Right renal cortex interstitium (tissue), 3 donors: ENCODE measurements around the gene PLEKHG4. TPM values are rescaled to one million over a fixed set of nuclear protein-coding genes. Genes with fewer than 3 reads are reported as not detected.

ENCODE experiments used
- DNase-seq, 3 donors: peaks; one replicate each; pipeline ENCODE4 v3.0.0-alpha.2; 2013; ENCODE audit warnings: low read depth in 3 of 3, low spot score in 2 of 3
- polyA plus RNA-seq, 3 donors: library from polyadenylated mRNA; unstranded; fragments of 120-200 nt; gene quantifications; one replicate each; pipeline ENCODE4 v1.2.1, GENCODE V29; 2013; ENCODE audit not compliant: insufficient read length in 3 of 3

The PLEKHG4 gene
- polyA plus RNA-seq, 3 donors, result 13.4 to 14.3 (median 13.8) TPM

DNA sequence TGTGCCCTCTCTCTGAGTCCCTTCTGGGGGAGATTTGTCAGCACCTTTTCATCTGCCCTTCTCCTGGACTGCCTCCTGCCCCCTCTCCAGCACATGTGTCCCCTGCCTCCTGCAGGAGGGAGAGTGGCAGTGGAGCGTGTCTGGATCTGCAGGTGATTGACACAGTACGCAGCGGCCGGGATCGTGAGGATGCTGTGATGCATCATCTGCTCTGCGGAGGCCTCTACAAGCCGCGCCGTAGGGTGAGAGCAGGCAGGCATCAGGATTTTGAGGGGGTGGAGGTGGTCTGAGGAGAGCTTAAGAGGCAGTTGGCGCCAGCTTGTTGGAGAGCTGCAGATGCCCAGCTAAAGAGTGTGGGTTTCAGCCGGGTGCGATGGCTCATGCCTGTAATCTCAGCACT is 19.6 kb upstream of the PLEKHG4 start:
- DNase-seq, result no peak

DNA sequence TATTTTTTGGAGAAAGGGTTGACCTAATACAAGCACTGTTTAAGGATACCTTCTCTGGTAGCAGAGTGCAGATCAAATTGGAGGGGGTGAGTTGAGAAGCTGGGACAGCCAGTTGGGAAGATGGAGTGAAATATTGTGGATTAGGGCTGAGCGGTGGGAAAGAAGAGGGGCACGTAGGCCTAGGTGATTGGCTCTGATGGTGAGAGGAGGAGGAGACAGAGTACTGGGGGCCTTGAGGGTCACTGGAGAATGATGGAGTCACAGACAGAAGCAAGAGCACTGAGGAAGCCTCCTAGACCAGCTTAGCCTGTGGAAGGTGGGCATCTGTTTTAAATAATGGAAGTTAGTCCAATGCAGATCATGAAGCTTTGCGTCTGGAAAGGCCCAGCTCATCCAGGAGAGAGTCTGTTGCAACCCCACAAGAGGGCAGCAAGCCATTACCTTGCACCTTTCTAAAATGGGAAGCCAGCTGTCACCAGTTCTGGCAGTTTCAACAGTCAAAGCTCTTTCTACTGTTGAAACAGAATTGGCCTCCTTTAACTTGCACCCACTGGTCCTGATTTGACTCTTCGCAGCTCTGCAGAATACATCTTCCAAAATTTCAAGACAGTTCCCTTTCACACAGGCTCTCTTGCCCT is 18.8 kb upstream of the PLEKHG4 start:
- DNase-seq, result no peak

DNA sequence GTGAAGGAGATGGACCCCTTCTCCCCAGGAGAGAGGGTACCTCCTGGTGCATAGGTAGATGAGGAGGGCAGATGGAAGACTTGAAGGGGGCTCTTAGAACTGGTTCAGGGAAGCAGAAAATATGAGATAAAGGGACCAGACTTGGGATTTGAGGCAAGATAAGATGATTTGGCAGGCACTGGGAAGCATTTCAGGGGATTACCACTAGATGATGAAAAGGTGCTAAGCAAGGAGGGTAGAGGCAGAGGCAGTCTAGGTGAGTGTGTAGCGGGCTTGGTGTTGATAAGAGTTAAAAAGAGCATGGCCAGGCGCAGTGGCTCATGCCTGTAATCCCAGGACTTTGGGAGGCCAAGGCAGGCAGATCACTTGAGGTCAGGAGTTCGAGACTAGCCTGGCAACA is 16.1 kb upstream of the PLEKHG4 start:
- DNase-seq, result no peak

DNA sequence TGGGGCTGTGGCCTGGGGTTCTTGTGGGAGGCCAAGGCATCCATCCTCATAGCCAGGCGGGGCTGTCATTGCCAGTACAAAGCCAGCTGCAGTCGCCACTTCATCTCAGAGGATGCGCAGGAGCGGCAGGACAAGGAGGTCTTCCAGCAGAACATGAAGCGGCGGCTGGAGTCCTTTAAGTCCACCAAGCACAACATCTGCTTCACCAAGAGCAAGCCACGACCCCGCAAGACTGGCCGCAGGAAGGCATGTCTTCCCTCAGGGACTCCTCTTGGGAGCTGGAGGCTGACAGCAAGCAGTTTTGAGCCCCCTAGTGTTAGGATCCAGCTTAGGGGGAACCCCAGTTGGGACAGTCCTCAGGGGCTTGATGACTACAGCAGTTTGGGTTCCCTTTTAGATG is 15.1 kb upstream of the PLEKHG4 start:
- DNase-seq, result no peak

DNA sequence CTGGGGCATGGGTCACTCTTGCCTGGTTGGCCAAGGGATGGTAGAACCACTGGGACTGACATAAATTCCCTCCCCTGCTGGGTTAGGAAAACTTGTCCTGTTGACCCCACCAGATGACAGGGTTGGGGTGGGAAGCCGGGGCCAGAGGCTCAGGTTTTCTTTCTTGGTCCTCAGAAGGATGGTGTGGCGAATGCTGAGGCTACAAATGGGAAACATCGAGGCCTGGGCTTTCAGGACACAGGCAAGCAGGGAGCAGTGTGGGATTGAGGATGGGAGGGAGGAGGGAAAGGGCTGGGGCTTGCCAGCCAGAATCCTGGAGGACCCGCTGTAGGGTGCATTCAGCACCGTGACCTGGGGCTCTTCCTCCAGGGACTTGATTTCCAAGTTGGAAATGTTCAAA is 14.5 kb upstream of the PLEKHG4 start:
- DNase-seq, result no peak

DNA sequence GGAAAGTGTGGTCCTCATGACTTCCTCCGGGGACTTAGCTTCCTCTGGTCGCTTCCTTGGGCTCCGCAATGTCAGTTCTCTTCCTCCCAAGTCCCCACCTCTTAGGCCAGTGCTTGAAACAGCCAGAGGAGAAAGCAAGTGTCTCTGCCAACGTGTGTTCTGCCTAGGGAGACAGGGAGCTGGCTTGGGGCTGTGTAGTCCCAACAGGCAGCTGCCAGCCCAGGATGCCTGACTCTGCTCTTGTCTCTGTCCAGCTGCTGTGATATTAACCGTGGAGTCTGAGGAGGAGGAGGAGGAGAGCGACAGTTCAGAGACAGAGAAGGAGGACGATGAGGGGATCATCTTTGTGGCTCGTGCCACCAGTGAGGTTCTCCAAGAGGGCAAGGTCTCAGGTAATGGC is 13.5 kb upstream of the PLEKHG4 start:
- DNase-seq, result no peak

DNA sequence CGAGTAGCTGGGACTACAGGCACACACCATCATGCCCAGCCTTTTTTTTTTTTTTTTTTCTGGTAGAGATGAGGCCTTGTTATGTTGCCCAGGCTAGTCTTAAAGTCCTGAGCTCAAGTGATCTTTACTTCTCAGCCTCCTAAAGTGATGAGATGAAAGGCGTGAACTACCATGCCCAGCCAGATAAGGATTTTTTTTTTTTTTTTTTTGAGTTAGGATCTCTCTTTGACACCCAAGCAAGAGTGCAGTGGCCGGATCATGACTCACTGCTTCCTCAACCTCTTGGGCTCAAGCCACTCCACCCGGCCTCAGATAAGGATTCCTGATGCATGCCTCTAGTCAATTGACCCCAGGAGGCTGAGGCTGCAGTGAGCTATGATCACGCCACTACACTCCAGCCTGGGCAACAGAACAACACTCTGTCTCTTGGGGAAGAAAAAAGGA is 11.2 kb upstream of the PLEKHG4 start:
- DNase-seq, result no peak

DNA sequence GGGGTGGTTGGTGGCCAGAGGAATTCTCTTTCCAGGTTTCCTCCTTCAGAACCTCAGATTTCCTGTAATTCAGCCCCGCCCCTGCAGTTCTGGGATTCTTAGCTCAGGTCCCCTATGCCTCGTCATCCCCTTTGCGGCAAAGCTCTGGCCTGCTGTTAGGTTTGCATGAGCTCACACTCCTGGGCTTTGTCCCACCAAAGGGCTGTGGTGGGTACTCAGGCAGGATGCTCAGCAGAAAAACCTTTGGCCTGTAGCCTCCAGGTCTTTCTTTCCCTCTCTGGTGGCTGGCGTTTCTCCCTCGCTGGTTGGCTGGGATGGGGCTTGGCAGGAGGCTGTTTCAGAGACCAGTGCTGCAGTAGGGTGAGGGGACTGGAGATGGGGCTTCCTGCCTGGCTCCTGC is 9.6 kb upstream of the PLEKHG4 start:
- DNase-seq, result no peak

DNA sequence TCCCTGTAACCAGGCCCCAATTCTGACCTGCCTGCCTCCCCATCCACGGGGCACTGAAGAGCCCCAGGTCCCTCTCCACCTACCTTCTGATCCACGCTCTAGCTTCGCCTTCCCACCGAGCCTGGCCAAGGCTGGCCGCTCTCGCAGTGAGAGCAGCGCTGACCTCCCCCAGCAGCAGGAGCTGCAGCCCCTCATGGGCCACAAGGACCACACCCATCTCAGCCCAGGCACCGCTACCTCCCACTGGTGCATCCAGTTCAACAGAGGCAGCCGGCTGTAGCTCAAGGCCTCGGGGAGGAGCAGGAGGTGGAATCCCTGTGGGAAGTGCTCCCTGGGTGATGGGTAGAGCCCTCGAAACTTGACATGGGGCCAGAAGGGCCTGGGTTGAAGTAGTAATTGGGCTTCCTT is 8.4 kb upstream of the PLEKHG4 start:
- DNase-seq, result no peak

DNA sequence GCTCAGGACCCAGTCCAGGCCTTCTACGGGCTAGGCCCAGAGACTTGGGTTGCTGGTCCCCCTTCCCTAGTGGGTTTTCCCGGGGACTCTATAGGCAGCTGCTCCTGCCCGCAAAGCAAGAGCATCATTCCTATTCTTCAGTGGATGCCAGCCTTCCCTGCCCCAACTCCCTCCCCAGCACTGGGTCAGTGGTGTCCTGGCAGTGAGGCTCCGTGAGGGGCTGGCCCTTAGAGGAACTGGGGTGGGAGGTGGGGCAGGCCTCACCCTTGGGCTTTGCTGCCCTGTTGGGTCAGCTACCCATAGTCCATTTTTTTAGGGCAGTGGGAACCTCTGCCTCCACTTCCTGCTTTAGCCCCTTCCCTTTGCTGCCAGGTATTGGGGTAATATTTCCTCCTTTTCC is 7.9 kb upstream of the PLEKHG4 start:
- DNase-seq, result no peak

DNA sequence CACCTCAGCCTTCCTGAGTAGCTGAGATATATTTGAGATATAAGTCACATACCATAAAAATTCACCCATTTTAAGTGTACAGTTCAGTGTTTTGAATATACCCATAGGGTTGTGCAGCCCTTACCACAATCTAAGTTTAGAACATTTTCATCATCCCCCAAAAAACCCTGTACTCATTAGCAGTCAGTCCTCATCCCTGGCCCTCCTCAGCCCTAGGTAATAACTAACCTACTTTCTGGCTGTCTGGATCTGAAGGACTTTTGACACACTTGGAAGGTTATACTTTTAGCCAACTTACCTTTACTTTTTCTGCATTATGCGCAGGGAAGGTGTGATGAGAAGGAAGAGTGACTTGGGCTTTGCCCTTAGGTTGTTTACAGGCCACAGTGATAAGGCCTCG is 4.0 kb upstream of the PLEKHG4 start:
- no peak for DNase-seq

DNA sequence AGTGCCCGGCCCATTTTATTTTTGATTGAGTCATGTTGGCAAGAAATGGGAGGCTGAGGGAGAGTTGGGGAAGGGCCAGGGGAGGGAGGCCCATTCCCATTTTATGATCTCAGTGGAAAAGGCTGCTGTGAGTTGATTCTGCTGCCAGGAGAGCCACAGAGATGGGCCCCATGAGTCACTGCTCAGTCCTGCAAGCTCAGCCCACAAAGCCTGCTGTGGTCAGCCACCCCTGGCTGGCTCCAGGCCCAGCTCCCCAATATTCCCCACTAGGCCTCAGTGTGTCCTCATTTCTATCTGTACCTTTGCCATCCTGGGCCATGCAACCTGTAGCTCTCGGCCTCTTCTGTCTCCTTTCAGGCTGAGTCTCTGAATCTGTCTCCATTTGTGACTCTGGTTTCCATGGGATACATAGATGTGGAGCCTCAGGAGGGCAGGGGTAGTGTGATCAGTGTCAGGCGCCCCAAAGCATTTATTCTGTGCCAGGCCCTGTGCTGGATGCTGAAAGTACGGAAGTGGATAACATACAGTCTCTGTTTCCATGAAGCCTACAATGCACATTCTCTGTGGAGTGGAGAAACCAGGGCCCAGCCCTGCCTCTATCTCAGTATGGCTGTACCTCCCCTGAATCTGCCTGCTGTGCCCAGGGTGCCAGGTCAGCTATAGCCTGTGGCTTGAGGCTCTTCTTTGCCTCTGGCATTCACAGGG is 1.9 kb upstream of the PLEKHG4 start:
- no peak for DNase-seq

DNA sequence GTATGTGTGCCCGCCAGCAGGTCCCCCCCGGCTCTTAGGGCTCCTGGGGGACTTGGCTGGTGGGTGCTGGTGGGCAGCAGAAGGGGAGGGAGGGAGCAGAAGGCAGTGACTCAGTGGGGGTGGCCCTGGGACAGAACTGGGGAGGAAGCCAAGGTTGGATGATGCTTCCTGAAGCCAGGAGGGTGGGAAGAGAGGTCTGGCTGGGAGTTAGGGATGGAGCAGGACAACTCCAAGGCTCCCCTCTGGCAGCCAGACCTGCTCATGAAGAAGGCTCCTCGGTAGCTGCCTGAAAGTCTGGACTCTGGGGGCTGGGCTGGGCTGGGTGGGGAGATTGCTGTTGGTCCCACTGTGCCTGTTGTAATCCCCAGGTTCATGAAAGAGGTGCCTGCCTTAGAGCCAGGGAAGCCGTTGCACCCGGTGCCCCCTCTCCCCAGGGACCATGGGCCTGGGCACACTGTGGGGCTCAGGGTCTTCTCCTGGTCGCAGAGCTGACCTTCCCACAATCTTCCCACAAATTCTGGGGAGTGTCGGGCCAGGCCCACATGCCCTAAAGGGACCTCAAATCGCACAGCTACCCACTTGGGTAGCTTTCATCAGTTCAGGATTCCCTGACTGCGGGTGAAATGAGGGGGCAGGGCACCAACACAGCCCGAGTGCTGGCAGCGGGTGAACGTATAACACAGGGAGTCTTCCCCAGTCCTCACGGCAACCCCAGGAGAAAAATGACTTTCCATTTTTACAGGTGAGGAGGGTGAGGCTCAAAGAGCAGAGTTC is 1.1 kb upstream of the PLEKHG4 start:
- no peak for DNase-seq

DNA sequence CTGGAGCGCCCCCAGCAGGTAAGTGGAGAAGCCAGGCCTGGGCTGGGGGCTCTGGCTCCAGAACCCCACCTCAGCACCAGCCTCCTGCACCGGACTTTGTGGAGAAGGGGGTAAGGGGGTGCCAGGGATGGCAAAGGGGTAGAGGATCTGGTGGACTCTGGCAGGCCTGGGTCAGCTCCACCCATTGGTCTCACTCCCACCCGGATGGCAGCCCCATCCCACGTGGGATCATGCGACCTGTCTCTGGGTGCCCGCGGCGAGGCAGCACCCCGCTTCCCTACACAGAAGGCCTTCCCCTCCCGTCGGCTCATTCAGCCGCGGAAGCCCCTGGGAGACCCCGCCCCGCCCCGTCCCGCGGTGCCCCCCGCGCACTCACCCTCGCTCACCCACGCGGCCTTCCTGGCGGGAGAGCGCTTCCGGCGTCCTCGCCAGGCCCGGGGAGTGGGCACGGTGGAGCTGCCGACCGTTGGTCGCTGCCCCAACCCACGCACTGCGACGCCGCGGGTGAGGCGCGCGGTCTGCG is 498 bp upstream of the PLEKHG4 start:
- DNase-seq, result no peak

DNA sequence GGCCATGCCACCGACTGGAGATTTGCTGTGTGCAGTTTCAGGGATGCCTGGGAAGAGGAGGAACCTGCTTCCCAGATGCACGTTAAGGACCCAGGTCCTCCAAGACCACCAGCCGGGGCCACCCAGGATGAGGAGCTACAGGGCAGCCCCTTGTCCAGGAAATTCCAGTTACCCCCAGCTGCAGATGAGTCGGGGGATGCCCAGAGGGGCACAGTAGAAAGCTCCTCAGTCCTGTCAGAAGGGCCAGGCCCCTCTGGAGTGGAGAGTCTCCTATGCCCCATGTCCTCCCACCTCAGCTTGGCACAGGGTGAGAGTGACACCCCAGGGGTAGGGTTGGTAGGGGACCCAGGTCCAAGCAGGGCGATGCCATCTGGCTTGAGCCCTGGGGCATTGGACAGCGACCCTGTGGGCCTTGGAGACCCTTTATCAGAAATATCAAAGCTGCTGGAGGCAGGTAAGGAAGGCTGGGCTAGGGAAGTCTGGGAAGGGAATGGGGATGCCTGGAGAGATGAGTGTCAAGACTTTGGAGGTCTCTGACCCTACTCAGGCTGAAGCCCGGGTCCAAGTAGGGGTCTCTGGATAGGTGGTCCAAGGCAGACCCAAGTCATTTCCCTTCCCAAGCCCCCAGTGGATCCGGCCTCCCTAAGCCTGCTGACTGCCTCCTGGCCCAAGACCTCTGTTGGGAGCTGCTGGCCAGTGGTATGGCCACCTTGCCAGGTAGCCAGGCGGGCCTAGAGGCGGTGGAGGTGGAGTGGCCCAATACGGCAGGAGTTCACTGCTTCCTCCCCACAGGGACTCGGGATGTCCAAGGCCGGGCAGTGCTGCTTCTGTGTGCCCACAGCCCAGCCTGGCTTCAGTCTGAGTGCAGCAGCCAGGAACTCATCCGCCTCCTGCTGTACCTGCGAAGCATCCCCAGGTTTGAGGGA is 1.0 kb downstream of the PLEKHG4 start:
- DNase-seq, result no peak

DNA sequence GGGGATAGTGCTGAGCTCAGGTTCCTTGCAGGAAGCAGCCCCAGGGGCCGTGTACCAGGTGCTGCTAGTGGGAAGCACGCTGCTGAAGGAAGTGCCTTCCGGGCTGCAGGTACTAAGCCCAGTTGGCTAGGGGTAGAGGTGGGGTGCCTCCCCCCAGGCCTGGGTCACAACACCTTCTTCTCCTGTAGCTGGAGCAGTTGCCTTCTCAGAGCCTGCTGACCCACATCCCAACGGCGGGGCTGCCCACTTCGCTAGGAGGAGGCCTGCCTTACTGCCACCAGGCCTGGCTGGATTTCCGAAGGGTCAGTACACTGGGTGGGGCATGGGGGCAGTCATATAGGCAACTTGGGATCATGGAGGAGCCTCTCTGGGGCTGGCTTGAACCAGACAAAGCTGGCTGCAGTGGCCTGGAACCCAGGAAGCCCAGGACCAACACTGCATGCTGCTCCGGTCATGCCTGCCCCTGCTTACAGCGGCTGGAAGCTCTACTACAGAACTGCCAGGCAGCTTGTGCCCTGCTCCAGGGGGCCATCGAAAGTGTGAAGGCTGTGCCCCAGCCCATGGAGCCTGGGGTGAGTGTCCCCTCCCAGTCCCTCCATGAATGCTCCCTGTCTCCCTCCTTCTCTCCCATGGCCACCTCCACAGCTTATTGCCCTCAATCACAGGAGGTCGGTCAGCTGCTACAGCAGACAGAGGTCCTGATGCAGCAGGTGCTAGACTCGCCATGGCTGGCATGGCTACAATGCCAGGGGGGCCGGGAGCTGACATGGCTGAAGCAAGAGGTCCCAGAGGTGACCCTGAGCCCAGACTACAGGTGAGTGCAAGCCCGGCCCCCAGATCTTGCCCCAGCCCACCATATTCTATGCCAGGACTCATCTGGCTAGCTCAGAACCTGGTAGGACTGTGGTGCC is 2.5 kb downstream of the PLEKHG4 start:
- DNase-seq, result no peak

DNA sequence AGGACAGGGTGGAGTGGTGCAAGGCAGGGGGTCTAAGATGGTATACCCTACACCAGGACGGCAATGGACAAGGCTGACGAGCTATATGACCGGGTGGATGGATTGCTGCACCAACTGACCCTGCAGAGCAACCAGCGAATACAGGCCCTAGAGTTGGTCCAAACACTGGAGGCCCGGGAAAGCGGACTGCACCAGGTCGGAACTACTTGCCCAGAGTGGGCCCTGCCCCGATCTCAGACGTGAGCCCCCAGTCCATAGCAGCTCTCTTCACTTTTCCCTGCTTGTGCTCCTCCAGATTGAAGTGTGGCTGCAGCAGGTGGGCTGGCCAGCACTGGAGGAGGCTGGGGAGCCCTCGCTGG is 3.1 kb downstream of the PLEKHG4 start:
- DNase-seq, result no peak

DNA sequence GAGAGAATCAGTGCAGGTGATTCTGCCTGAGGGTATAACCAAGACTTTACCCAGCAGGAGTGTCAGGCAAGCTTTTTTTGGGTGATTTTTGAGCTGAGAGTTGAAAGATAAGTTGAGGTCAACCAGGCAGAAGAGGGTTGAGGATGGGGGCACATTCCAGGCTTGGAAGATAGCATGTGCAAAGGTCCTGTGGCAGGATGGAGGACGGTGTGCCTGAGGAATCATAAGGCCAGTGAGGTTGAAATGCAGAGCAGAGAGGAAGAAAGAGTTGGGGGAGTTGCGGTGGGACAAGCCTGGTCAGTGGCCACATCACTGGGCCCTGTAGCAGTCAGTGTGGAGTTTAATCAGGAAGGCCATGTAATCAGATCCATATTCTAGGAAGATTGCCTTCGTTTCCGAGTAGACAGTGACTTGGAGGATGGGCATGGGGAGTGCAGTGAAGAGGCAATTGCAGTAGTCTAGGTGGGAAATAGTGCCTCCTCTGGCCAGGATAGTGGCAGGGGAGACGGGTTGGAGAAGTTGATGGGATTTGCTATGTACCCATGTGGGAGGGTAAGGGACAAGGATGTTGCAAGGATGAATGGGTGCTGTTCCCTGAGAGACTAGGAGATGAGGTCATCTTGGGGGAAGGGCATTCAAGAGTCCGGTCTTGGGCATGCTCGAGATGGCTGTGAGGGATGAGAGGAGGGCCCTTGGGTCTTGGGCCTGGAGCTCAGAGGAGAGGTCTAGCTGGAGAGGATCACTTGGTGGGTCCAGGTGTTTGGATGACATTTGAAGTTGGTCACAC is 3.9 kb downstream of the PLEKHG4 start:
- DNase-seq, result no peak
